GM12801 (cell line): ENCODE measurements around the gene TRIM47.

ENCODE experiments used
- TF ChIP-seq, protein P1 (sequence below): IDR thresholded peaks from one replicate; pipeline ENCODE4 v1.5.1; 2011; ENCODE audit warnings: control low read depth; ENCODE audit not compliant: insufficient read length; ENCODE audit errors: extremely low read depth

The TRIM47 gene

DNA sequence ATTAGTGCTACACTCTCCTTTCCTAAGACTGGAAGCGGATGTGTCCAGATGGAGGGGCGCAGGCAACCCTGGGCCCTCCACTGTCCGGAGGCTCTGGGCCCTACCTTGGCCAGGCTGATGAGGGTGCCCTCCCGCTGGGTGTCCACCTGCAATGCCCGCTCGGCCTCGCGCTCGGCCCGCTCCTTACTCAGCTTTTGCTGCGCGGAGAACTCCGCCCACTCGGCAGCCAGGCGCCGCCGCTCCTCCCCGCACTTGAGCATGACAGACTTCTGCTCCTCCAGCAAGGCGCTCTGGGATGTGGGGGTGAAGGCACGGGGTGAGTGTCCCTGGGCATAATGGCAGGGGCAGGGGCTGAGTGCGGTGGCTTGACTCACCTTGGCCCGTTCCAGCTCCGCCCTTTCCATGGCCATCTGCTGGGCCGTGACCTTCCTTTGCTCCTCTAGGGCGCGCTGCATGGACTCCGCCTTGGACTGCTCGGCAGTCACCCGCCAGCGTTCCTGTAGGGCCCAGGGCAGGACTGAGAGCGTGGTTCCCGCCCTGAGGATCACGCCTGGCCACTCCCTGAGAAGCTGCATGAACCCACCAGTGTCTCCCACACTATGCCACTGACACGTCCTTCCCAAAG, 36.4 kb upstream of the TRIM47 start:
- TF ChIP-seq, protein P1, sequence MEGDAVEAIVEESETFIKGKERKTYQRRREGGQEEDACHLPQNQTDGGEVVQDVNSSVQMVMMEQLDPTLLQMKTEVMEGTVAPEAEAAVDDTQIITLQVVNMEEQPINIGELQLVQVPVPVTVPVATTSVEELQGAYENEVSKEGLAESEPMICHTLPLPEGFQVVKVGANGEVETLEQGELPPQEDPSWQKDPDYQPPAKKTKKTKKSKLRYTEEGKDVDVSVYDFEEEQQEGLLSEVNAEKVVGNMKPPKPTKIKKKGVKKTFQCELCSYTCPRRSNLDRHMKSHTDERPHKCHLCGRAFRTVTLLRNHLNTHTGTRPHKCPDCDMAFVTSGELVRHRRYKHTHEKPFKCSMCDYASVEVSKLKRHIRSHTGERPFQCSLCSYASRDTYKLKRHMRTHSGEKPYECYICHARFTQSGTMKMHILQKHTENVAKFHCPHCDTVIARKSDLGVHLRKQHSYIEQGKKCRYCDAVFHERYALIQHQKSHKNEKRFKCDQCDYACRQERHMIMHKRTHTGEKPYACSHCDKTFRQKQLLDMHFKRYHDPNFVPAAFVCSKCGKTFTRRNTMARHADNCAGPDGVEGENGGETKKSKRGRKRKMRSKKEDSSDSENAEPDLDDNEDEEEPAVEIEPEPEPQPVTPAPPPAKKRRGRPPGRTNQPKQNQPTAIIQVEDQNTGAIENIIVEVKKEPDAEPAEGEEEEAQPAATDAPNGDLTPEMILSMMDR = no peak

DNA sequence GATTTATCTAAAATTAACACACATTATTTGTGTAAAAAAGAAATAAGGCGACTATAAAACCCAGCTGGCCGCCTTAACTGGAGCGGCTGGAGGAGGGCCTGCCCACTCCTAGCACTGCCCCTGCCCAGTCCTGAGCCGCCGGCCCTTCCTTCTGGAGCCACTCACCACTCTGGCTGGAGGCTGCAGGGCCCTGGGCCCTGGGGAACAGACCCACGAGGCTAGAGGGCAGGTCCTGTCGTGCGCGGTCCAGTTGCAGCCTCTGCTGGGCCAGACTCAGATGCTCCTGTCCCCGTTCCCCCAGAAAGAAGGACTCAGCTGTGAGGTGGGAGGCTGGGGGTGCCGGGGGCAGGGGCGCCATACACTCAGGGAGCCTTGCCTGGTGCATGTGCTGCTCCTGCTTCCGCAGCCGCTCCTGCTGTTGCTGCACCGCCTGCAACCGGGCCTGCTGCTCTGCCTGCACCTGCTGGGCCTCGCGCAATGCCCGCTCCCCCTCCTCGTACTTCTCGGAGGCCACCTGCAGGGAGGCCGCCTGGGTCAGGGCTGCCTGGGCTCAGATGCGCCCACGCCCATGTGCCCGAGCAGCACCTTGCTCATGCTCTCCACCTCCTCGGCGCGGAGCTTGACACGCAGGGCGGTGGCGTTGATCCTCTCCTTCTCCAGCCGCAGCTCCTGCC, 35.3 kb upstream of the TRIM47 start:
- TF ChIP-seq, protein P1 = no peak

DNA sequence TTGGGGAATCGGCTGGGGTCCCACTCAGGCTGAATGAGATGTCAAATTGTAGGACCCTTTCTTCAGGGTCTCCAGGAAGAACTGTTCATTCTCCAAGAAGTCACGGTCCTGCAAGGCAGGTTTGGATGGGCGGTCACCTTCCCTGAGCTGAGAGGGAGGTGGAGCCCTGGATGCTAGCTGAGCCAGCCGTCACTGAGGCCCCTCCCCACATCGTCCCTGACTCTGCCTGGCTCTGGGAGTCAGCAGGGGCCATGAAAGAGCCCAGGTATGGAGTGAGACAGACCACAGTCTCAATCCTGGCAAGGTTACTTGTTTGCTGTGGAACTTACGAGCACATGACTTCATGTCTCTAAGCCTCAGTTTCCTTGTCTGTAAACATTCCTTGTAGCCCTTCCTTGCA, 32.3 kb upstream of the TRIM47 start:
- TF ChIP-seq, protein P1 = no peak

DNA sequence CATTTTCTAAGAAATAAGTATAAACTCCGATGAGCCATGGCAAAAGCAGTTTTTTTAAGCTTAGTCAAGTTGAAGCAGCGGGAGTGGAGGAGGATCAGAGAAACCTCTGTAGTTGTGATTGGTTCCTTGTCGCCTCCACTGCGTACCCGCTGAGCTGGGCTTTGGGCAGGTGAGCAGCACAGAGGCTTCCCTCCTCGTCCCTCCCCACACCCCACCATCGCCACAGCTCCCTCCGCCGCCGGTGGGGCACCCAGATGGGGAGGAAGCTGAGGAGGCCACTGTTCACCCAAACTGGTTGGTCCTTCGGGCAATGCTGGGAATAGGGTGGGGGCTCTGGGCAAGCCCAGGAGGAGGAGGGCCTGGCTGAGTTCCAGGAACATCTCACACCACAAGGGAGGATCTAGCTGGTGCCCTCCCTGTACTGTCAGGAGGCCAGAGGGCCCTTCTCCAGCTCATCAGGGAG, 31.5 kb upstream of the TRIM47 start:
- TF ChIP-seq, protein P1 = no peak

DNA sequence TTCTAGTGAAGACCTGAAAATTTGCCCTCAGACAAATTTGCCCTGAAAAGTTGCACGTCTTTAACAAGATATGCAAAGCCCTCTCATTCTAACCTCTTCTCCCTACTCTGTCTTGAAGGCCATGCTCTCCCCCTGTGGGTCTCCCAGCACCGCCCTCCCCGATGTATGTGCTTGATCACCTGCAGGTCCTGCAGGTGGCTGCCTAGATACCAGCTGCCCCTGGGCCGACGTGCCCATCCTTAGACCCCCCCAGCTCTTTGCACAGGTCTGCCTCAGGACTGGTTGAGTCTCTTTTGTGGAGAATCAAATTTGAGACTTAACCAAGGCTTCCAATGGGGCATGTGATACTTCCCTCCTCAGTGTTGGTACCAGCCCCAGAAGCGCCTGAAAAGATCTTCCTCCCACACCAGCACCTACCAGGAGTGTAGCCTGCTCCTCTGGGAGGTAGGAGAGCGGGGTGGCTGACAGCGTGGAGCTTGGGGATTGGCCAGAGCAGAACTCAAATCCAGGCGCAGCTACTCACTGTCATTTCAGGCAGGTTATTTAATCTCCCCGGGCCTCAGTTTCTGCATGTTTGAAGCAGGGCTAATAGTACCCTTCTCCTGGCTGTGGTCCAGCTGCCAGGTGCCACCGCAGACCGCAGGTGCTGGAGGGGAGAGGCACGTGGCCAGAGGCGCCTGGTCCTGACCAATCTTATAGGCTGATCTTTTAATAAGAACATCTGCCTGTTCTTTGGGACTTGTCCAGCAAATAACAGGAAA, 30.9 kb upstream of the TRIM47 start:
- TF ChIP-seq, protein P1 = no peak

DNA sequence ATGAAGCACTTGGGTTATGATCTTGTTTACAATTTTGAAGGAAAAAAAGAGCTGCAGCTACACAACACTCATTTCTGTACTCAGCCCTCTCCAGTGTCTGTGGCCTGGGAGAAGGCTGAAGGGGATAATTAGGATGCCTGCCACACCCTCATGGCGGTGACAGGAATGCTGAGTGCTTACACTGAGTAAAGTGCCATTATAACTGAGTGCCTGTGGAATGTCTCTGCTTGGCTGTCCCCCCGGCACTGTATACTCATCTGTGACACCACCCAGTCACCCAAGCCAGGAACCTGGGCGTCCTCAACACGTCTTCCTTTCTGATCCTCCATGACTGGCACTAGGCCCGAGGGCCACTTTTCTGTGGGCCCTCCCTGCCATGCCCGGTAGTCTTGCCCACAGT, 29.8 kb upstream of the TRIM47 start:
- TF ChIP-seq, protein P1 = no peak

DNA sequence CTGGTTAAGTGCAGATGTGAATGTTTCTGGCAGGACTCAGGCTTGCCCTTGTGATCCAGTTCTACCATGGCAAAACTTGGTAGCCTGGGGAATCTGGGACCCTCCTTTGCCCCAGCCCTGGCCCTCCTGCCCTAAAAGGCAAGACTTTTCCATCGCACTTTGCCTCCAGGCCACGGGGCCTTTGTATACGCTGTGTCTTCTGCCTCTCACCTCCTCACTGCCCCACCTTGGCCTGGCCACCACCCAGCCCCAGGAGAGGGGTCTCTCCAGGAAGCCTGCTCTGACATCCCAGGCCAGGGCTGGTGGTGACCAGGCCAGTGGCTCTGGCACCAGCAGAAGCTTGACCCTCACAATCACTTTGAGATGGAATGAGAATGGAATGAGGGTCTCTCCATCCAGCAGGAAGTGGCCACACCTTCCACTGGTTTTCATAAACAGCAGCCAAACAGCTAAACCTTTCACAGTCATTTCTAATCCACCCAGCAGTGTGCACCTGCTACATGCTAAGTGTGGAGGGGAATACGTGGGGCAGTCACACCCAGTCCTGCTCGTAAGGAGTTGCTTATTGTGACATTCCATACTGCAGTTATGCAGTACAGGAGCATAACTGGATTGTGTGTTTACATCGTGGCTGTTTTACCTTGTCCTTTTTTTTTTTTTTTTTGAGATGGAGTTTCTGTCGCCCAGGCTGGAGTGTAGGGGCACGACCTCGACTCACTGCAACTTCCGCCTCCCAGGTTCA, 27.9 kb upstream of the TRIM47 start:
- TF ChIP-seq, protein P1 = no peak
